Hematopoietic multipotent progenitor cell treated with erythropoietin and hydrocortisone succinate and interleukin-3 and kit ligand, for 4 days (in vitro differentiated cells): Measurements from ENCODE around the gene CCDC40.

Experiments used
- DNase-seq: peaks from one replicate; pipeline ENCODE4 v3.0.0-alpha.2; 2015

The CCDC40 gene

DNA sequence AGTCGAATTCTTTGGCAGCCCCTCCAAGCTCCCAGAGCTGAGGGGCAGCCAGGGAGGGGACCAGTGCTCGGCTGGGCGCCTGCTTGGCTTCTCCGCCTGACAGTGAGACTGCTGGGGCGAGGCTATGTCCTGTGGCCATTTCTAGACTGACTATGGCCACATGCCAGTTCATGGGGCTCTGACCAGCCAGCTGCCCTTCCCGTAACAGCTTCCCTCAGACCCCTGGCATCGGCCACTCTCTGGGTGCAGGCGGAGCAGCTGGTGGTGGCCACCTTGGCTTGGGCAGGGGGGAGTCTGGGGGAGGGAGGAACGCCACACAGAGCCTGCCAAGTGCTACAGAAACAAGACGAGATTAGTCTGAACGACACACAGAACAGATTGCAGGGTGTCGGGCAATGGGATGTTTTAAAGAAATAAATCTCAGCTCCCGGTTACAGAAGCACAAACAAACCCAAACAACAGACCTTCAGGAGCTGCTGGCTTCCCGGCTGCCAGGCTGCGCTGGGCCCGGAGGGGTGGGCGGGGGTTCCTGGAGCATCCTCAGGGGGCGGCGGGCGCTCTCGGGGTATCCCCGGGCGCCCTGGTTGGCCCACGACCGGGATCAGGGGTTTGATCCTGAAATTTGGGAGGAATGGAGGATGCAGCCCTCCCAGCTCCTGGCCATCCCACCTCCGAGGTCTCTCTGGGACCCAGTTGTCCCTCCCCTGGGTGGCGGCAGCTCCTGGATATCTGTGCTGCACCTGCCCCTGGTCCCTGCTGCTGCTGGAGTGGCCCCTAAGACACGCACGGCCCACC is 35.3 kb upstream of the CCDC40 start:
- no peak for DNase-seq

DNA sequence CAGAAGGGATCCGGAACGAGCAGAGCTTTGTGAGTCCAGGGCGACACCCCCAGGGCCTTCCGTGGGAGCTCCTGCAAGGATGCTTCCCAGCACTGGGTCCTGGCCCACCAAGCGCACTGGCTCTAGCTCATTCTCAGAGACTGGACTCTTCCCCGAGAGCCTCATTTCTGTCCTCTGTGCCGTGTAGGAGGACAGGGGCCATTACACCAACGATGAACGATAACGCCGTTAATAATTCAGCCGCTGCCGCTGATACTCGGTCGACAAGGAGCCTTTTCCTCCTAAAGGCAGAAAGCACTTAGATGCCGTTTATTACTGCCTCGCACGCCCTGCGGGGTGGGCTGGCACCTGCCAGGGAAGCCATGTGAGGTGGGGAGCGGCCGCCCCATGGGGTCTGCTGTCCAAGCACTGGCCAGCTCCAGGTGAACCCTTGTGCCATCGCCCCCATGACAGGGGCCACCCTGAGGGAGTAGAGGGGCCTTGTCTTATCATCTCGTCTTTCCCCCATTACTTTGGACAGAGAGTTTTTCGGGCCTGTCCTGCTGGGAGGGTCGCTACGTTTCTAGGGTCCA is 34.3 kb upstream of the CCDC40 start:
- DNase-seq: no peak

DNA sequence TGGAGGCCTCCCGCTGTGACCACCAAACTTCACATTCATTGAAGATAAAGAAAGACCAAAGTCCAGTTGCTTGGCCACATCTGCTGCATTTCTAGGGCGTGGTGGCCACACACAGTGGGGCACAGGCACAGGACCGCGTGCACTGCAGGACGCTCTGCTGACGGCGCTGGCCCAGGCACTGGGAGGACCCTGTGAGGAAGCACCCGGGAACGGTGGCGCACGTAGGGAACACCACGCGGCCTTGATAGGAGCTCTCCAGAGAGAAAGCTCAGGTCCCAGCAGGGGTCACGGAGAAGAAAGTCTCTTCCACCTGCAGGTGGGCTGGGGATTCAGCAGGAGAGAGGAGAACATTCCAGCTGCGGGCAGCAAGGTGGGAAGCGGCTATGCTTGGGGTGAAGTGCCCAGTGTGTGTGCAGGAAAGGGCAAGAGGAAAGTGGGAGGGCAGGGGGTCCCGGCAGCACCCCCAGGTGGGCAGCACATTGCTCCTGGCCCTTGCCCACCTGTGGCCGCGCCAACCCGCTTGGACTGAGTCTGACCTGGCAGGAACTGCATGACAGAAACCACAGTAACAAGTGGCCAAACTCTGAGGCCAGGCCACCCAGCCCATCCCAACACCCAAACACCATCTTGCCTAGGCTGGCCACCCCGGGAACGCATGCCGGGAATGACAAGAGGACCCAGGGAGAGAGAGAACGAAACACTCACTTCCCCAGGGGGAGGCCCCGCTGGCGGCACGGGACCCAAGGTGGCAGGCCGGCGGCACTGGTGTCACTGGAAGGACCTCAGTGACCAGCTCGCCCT is 33.6 kb upstream of the CCDC40 start:
- no peak for DNase-seq

DNA sequence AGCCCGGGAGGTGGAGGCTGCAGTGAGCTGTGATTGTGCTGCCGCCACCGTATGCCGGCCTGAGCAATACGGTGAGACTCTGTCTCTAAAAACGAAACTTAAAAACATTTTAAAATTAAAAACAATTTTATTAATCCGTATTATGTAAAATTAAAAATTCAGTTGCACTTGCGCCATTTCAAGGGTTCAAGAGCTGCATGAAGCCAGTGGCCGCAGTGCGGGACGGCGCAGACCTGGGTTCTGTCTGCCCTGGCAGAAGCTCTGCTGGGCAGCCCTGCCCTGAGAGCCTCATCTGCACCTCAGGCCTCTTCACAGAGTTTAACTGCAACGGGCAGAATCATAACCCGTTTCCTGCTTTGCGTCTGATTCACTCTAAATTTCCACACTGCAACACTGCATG is 32.5 kb upstream of the CCDC40 start:
- no peak for DNase-seq

DNA sequence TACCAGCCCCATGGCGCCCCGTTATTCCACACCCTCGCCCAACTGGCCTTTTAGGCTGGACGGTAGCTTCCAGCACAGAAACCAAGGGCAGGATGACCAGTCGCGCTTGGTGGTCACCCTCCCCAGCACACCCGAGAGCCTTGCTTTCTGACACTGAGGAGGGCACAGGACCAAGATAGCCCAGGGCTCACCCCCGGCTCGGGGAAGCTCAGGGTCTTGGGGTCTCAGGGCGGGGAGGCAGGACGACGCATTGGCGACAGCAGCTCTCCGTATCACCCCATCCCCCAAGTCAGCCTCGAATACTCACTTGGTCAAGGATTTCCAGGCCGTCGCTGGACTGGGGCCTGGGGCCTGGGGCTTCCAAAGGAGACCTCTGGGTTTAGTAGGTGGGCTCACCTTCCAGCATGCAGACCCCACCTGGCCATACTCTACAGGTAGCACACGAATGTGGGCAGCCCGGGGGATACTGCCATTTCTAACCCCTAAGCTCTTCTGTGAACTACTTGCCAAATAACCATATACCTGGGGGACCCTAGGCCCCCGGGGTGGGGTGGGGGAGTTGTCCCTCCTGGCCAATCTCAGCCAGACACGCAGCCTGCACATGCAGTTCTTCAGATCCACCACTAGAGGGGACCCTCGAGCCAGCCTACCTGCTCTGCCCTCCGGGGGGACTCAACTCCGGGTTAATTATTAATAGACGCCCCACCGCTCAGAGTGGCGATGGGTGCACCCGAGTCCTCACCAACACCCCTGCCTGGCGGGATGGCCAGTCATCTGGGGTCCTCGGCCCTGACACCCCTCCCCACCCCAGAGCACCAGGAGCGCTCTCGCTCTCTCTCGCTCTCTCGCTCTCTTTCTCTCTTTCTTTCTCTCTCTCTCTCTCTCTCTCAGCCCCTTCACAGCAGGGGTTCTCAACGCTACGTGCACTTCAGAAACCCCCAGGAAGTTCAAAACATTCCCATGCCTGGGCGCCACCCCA is 30.8 kb upstream of the CCDC40 start:
- peak; percentile 71 for DNase-seq

DNA sequence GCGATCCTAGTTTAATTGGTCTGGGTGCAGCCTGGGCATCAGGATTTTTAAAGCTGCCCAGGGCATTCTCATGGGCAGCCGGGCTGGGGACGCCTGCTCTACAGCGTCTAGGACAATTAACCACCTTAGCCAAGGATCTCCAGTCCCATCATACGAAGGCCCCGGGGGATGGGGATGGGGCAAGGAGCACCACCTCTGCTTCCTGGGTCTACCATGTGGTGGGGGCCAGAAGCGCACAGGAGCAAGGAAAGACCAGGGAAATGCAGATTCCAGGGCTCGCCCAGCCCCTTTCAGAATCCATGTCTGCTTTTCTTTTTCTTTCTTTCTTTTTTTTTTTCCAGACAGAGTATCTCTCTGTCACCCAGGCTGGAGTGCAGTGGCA is 30.1 kb upstream of the CCDC40 start:
- DNase-seq: no peak

DNA sequence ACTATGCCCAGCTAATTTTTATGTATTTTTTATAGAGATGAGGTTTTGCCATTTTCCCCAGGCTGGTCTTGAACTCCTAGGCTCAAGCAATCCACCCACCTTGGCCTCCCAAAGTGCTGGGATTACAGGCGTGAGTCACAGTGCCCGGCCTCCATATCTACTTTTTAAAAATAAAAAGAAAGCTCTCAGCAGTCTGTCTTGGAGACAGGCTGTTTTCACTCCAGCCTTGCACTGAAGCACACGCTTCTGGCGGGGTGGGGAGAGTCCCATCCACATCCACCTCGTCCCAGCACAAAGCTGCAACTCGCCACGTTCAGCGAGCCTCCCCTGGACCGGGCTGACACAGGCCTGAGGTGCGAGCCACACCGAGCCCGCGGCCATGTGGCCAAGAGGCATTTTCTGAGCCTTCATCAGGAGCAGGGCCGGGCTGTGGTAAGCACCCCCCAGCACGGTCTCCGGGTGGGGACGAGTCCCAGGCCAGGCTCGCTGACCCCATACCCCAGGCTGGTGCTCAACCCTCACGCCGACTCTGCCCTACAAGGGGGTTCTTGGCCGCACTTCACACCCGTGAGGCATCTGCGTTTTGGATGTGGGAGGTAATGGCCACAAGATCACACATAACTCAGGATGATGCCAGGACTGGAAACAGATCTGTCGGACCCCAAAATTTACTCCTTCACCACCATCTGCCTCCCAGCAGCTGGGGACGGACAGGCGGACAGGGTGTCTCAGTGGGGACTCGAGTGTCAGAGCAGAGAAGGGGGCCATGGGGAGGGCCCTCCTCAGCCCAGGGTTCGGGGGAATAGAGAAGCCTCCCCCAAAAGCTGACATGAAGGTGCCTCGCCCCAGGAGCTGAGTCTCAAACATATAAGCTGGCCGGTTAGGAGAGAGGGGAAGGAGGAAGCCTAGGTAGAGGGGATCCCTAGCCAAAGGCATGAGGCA is 29.4 kb upstream of the CCDC40 start:
- DNase-seq: no peak

DNA sequence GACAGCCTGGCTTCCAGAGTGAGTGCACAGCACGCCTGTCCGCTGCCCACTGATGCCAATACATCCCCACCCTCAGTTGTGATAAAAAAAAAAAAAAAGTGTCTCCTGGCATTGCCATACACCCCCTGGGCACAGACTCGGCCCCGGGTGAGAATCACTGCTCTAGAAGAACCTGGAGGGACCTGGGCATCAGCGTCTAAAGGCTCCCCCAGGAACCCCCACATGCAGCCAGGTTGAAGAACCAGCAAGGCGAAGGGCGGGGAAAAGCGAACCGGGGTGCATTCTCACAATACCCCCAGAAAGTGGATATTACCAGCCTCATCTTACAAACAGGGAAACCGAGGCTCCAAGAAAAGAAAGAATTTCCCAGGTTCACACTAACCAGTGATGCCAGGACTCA is 28.5 kb upstream of the CCDC40 start:
- DNase-seq: no peak

DNA sequence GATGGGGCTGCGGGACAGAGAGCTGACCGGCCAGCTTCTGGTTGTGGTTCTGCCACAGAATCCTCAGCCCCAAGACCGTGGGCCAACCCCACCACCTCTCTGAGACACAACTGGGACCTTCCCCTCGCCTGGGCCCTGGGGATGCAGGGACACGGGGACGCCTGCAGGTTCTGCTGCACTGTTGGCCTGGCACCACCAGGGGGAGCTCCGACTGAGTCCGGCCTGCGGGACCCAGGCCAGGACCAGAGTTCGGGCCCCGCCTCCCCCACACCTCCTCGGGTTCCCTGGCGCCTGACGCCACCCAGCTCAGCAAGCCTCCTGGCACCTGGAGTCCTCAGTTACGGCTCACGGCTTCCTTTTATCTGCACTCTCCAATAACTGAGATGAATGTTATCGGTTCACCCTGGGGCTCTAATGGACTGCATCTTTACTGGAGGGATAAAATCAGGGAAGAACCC is 28.0 kb upstream of the CCDC40 start:
- DNase-seq: peak; percentile 82

DNA sequence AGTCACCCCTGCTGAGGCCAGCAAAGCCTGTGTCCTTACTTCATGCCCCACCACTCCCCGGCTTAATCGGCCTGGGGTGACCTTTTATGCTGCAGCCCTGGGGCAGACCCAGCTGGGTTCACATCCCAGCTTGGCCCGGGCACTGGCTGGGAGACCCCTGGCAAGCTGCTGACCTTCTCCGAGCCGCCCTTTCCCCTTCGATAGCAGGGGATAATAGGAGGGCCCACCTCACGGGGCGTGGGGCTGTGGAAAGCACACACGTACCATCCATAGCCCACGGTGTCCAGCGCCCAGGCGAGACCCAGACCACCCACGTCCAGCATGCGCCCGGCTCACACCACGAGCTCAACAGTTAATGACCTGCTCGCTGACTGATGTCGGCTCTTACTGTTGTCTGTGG is 27.6 kb upstream of the CCDC40 start:
- no peak for DNase-seq

DNA sequence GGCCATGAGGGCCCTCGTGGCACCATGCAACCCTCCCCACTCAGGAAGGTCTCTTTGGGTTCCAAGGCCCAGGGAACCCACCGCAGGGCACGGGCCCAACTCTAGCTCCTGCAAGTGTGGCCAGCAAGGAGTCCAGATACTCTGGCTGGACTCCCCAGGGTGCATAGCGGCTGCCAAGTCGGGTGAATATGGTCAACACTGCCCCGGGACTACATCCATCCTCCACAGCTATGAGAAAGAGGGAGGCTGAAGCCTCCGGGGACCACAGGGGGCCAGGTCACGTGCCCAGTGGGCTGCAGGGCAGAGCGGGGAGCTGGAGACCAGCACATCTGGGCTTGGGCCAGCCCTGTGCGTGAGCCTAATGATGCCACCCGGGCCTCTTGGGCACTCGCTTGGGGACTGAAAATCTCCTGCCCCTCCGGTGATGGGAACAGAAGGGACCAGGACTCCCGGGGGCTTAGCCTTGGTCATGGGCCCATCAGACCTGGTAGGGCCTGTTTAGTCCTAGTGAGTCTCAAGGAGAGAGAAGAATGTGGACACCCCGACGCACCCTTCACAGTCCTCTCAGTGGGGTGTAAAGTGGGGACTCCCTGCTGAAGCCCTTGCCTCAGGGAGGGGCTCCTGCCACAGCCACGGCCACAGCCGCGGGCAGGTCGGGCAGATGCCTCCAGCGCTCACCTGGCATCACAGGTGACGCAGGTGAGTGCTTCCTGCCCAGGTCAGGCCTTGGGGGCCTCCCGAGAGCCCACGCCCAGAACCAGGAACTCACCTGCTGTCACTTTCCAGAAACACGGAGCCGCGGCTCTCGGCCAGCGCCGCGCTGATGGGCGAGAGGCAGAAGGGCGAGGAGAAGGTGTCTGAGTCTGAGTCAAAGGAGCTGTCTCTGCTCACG is 26.8 kb upstream of the CCDC40 start:
- no peak for DNase-seq

DNA sequence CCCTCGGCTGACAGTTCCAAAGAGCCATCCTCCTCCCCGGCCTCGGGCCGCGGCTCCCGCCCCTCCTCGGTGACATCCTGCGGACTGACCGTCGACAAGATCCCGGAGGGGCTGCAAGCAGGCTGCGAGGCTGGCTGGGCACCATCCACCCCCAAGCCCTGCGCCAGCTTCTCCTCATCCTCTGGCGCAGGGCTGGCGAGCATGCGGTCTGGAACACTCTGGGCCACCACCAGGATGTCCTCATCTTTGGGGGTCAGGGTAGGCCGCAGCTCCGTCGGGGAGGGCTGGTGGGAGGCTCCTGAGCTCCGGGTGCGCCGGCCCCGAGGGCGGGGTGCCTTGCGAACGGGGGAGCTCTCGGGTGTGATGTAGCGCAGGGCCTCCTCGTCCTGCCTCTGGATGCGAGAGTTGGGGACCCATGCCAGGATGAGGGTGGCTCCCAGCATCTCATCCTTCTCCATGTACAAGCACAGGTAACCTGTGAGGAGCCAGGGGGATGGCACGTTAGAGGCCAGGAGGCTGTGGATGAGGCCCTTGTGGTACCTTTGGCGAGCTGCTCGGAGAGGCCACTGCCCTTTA is 26.1 kb upstream of the CCDC40 start:
- DNase-seq: no peak

DNA sequence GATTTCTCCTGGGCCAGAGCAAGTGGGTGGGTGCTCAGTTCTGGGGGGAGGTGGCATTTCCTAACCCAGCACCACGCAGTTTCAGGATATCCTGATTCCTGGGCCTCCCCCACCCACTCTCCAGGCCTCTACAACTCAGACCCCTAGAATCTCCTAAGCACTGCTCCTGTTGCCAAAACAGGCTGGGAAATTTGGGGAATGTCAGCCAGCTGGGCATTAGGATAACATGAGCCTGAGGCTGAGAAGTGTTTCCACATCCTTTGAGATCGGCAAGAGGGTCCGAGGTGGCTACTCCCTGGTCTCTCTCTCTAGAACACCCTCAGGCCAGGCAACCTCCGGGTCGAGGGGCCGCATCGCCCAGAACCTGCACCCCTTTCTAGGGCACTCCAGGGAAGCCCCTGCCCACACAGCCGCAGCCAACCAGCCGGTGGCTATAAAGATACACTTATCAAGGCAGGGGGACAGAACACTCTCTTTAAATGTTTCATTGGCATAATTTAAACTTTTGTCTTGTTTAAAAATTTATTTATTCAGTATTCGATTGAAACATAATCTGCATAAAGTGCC is 24.4 kb upstream of the CCDC40 start:
- no peak for DNase-seq

DNA sequence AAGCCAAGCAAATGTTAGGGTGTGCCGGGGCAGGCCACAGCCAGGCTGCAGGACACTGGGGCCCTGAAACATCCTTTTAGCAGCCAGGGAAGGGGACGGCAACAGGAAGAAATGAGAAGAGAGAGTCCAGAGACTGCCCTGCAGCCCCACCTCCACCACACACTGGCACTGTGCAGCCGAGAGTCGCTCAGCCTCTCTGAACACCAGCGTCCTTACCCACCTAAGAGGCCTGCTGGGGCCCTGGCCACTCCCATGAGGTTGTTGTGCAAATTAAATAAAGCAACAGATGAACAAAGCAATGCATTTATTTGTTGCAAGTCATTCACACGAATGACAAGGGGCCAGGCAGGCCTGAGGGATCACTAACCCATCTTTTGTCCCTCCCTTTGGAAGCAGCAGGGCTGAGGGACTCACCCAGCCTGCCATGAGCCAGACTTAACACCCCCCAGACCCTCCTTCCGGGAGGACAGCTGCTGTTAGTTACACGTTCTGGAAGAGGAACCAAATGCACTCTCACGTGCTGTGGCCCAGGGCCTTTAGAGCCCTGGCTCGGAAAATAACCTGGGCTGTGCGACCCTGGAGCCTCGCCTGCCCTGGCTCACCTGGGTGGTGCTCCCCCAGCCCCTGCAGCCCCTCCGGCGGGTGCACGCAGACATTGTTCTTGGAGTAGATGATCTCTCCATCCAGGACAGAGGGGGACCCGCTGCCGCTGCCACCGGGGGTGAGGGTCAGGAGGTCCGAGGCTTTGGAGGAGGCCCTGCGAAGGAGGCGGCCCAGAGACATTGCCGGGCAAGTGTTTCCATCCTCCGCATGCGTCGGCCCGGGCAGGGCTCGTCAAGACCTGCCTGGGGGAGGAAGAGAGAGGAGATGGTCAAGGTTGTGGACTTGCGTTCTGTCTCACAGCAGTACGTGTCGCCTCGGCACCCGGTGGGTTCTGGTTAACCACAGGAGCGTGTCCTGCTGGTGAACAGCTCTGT is 23.4 kb upstream of the CCDC40 start:
- no peak for DNase-seq

DNA sequence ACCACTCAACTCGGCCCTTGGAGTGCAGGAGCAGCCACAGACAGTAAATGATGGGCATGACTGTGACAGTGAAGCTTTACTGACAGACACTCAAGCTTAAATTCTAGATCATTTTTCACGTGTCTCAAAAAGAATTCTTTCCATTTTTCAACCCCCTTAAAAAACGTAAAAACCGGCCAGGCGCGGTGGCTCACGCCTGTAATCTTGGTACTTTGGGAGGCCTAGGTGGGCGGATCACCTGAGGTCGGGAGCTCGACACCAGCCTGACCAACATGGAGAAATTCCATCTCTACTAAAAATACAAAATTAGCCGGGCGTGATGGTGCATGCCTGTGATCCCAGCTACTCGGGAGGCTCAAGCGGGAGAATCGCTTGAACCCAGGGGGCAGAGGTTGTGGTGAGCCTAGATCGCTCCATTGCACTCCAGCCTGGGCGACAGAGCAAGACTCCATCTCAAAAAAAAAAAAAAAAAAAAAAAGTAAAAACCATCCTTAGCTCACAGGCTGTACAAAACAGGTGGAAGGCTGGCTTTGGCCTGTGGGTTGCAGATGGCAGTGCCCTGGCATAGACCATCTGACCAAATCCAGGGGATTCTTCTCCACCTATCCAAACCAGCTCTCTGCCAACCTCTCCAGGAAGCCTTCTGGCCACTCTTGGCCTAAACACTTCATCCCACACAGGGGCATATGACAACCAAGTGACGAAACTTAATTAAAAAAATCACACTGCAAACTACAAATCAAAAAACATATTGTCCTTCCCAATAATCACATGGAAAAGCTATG is 19.0 kb upstream of the CCDC40 start:
- no peak for DNase-seq

DNA sequence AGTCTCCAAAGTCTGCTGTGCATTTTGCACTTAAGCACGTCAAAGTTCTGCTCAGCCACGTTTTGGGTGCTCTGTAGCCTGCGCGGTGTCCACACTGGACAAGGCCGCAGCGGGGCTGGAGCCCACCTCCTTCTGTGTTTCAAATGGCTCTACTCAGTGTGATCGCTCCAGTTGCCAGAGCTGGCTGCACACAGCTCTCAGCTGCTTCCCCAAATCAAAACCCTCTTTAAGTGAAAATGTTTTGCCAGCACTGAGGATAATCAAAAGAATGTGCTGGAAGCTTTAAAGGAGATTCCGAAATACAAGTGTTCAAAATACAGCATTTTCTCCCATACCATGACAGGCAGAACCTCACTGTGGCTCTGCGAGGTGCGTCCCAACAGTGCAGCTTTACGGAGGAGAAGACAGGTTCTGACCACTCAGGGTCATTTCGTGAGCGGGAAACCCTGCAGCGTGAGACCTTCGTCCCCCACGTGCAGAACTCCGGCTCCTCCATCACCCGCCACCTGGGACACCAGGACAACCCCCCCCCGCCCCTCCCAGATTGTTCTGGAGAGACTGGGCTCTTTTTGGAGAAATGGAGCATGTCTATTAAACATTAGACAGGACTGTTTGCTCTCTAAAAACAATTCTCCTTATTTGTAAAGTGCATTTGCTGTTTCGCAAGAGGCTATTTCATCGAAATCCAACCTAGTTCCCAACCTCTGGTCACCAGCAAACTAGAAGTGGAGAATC is 17.4 kb upstream of the CCDC40 start:
- DNase-seq: no peak

DNA sequence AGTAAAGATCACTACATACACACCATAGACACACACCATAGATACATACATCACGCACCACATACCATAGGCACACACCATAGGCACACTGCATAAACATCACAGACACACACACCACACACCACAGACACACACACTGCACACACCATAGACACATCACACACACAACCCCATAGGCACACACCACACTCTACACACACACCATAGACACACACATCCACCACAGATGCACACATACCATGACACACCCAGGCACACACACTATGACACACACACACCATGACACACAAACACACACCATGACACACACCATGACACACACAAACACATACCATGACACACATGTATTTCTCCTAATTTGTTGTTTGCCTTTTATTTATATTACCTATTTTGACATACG is 14.8 kb upstream of the CCDC40 start:
- no peak for DNase-seq
